Natural killer cell treated with Interleukin-12 subunit alpha and Interleukin-12 subunit beta and Interleukin-15 and Interleukin-18, amount 100 ng/mL, for 72 hours (primary cell): ENCODE measurements around the gene DNAH10. TPM values are rescaled to one million over a fixed set of nuclear protein-coding genes. Genes with fewer than 3 reads are reported as not detected.

Experiments
- ATAC-seq, 2 donors: fragments of 150-1000 bp; cut with Tn5 transposase in 1 of 2; sonication (Bioruptor Pico), chemical (Tn5 transposase) in 1 of 2; 2 replicates each; pipeline ENCODE4 v1.10.0; 2021
- DNase-seq: peaks from one replicate; pipeline ENCODE4 v3.0.0; 2022; ENCODE audit warnings: low spot score
- H3K27ac Mint-ChIP-seq, 2 donors: 1 replicate in 1 of 2; 2 replicates in 1 of 2; pipeline ENCODE4 v1.8.0; 2022; ENCODE audit warnings: mixed read lengths in 2 of 2, mild to moderate bottlenecking in 1 of 2, moderate library complexity in 1 of 2
- H3K27me3 Mint-ChIP-seq, 2 donors: 1 replicate in 1 of 2; 2 replicates in 1 of 2; pipeline ENCODE4 v1.8.0; 2022; ENCODE audit warnings: mixed read lengths in 2 of 2
- H3K36me3 Mint-ChIP-seq: one replicate; pipeline ENCODE4 v1.8.0; 2022; ENCODE audit warnings: mixed read lengths
- H3K4me1 Mint-ChIP-seq, 2 donors: 1 replicate in 1 of 2; 2 replicates in 1 of 2; pipeline ENCODE4 v1.8.0; 2022; ENCODE audit warnings: low read depth in 2 of 2, mixed read lengths in 2 of 2, mild to moderate bottlenecking in 1 of 2
- H3K4me3 Mint-ChIP-seq: one replicate; pipeline ENCODE4 v1.8.0; 2022; ENCODE audit warnings: mixed read lengths
- H3K9me3 Mint-ChIP-seq: 2 replicates; pipeline ENCODE4 v1.8.0; 2022; ENCODE audit warnings: mixed read lengths
- total RNA-seq, 2 donors: library from RNA; stranded (reverse); gene quantifications; one replicate each; pipeline ENCODE4 v1.2.3, GENCODE V29; 2022

Gene DNAH10
- total RNA-seq, 2 donors from 2014 or later, result 0.29 to 0.36 TPM

DNA sequence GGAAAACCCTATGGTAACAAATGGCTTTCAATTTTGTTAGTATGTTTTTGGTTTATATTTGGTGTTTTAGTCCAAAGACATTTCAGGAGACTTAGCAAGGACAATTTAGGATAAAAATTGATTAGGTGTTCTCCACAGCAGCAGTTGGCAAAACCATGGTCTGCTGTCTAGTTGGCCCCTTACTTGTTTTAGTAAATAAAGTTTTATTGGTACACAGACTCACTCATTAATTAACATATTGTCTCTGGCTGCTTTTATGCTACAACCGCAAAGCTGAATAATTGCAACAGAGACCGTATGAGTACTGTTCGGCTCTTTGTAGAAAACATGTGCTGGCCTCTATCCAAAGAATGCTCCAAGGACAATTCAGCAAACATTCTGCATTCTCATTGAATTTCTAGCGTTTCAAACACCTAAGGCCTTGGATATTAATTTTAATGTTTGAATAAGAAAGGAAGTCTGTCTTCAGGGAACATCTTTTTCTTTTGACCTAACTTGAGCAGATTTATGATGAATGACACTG, 132.8 kb downstream of the DNAH10 start:
- H3K4me3 Mint-ChIP-seq, result no peak overlapping the region
- H3K4me1 Mint-ChIP-seq, result no peaks in the 10 kb centered on the region
- peaks cover 8 to 17% of the 10 kb centered on the region in 2 donors for H3K27me3 Mint-ChIP-seq
- H3K27ac Mint-ChIP-seq, result no peak overlapping the region
- H3K36me3 Mint-ChIP-seq, result no peaks in the 10 kb centered on the region
- no peaks in the 10 kb centered on the region for H3K9me3 Mint-ChIP-seq
- DNase-seq, result no peak
- no peak for ATAC-seq

DNA sequence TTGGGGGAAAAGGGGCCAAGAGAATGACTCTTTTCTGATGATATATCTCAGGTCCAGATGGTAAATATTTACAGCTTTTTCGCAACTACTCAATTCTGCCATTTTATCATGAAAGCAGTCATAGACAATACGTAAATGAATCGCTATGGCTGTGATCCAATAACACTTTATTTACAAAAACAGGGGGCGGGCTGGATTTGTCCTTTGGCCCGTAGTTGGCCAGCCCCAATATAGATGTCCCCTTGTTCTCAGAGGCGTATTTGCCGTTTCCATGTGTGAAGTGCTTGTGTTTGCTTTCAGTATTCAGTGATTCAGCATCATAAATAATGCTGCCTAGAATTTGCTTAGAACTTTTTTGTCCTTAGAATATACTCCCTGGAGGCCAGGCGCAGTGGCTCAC, 133.3 kb downstream of the DNAH10 start:
- H3K9me3 Mint-ChIP-seq, result no peaks in the 10 kb centered on the region
- peaks cover 8 to 23% of the 10 kb centered on the region in 2 donors for H3K27me3 Mint-ChIP-seq
- H3K36me3 Mint-ChIP-seq, result no peaks in the 10 kb centered on the region
- no peak for ATAC-seq
- H3K4me1 Mint-ChIP-seq, result no peaks in the 10 kb centered on the region
- H3K27ac Mint-ChIP-seq, result no peak overlapping the region
- no peak overlapping the region for H3K4me3 Mint-ChIP-seq
- peak; percentile 16 for DNase-seq

DNA sequence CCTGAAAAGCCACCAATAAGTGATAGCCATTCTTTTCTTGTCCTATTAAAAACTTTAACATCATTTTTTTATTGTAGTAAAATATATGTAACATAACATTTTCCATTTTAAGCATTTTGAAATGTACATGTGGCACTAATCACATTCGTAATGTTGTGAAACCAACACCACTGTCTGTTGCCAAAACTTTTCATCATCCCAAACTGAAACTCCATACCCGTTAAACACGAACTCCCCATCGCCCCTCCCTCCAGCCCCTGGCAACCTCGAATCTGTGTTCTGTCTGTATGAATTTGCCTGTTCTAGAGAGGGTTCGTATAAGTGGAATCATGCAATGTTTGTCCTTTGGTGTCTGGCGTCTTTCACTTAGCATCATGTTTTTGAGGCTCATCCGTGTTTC, 134.7 kb downstream of the DNAH10 start:
- DNase-seq (no peak), ATAC-seq (no peak)
- peaks cover 10 to 27% of the 10 kb centered on the region in 2 donors for H3K27me3 Mint-ChIP-seq
- H3K4me1 Mint-ChIP-seq, result peaks cover 0 to 3% of the 10 kb centered on the region in 2 donors
- H3K4me3 Mint-ChIP-seq, result no peak overlapping the region
- H3K36me3 Mint-ChIP-seq, result no peaks in the 10 kb centered on the region
- H3K9me3 Mint-ChIP-seq, result no peaks in the 10 kb centered on the region
- no peak overlapping the region for H3K27ac Mint-ChIP-seq

DNA sequence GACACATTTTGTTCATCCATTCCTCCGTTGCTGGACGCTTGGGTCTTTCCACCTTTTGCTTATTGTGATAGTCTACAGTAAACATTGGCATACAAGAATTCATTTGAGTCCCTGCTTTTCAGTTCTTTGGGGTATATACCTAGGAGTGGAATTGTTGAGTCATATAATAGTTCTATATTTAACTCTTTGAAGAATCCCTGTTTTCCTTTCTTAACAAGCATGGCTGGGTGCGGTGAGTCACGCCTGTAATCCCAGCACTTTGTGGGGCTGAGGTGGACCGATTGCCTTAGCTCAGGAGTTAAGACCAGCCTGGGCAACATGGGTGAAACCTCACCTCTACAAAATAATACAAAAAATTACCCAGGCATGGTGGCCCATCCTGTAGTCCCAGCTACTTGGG, 135.1 kb downstream of the DNAH10 start:
- no peak for DNase-seq
- no peaks in the 10 kb centered on the region for H3K36me3 Mint-ChIP-seq
- no peaks in the 10 kb centered on the region for H3K9me3 Mint-ChIP-seq
- H3K4me1 Mint-ChIP-seq, result peaks cover 0 to 4% of the 10 kb centered on the region in 2 donors
- no peak for ATAC-seq
- H3K27ac Mint-ChIP-seq, result no peak overlapping the region
- peaks cover 12 to 27% of the 10 kb centered on the region in 2 donors for H3K27me3 Mint-ChIP-seq
- H3K4me3 Mint-ChIP-seq, result no peak overlapping the region

DNA sequence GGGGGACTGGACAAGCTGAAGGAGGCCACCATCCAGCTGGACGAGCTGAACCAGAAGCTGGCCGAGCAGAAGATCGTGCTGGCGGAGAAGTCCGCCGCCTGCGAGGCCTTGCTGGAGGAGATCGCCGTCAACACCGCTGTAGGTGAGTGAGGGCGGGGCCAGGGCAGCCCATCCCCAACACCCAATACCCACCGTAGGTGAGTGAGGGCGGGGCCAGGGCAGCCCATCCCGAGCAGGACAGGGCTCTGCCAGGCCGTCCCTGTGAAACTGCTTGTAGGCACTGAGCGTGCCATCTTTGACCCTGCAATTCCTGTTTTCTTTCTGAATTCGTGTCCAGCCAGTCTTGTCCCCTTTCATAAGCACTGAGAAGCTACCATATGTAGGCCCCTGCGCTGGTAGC, 136.6 kb downstream of the DNAH10 start:
- Mint-ChIP-seq H3K36me3 (no peaks in the 10 kb centered on the region), H3K27me3 (peaks cover 13 to 27% of the 10 kb centered on the region in 2 donors), H3K4me3 (no peak overlapping the region), H3K27ac (no peak overlapping the region), H3K9me3 (no peaks in the 10 kb centered on the region), H3K4me1 (peaks cover 0 to 5% of the 10 kb centered on the region in 2 donors)
- ATAC-seq (no peak), DNase-seq (no peak)

DNA sequence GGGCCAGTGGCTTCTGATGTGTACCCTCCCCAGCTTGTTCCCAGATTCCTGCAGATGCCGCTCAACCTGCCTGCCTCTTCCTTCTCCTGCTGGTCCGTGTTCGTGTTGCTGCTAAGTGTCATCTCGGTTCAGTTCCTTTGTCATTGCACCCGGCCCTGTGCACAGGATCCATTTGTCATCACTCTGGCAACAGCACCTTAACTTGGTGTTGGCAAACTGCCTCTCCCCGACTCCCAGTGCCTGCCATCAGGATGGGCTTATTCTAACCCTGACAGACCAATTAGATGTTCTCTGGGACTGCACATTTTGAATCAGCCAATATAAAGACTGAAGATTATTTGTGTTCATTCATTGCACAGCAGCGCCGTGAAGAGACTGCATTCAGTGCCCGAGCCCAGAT, 137.3 kb downstream of the DNAH10 start:
- Mint-ChIP-seq H3K4me1 (peaks cover 0 to 5% of the 10 kb centered on the region in 2 donors), H3K9me3 (no peaks in the 10 kb centered on the region)
- ATAC-seq, result no peak

DNA sequence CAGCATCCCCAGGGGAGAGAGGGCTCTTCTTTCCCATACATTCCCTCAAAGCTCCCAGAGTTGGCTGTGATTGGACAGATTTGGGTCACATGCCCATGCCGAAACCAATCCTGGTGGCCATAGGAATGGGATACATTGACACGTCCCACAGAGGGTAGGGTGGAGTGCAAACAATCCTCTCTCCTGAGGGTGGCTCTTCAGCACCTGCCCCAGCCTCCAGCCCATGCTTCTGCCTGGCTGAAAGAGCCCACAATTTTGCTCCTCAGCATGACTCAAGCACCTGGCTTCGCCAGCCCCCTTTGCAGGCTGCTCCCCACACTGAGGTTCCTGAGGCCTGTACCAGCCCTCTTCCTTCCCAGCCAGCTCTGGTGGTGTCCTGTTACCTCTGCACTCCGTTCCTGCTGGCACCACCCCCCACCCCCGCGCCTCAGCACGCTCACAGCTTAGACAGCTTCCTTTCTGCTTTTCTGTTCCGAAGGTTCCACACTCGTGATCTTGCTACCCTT, 138.8 kb downstream of the DNAH10 start:
- no peak overlapping the region for H3K27ac Mint-ChIP-seq

More for the DNA sequence above, 137.3 kb downstream of the DNAH10 start:
- Mint-ChIP-seq H3K36me3 (no peaks in the 10 kb centered on the region), H3K4me3 (no peak overlapping the region), H3K27me3 (peaks cover 17 to 27% of the 10 kb centered on the region in 2 donors), H3K27ac (no peak overlapping the region)
- no peak for DNase-seq

DNA sequence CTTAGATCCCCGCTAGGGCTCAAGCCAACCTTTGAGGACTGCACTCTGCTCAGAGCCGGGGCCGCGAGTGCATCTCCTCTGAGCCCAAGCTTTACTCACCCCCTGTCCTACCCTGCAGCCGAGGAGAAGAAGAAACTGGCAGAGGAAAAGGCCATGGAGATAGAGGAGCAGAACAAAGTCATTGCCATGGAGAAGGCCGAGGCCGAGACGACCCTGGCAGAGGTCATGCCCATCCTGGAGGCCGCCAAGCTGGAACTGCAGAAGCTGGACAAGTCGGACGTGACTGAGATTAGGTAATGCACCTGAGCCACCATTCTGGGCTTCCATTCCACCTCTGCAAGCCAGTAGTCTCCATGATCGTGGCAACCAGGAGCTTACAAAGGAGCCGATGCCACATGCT, 140.7 kb downstream of the DNAH10 start:
- Mint-ChIP-seq H3K4me1 (peaks cover 8 to 12% of the 10 kb centered on the region in 2 donors), H3K9me3 (no peaks in the 10 kb centered on the region), H3K27me3 (peaks cover 17 to 27% of the 10 kb centered on the region in 2 donors), H3K36me3 (no peaks in the 10 kb centered on the region), H3K27ac (no peak overlapping the region), H3K4me3 (no peak overlapping the region)
- ATAC-seq (no peak), DNase-seq (no peak)

More for the DNA sequence above, 138.8 kb downstream of the DNAH10 start:
- H3K4me1 Mint-ChIP-seq, result peaks cover 8 to 12% of the 10 kb centered on the region in 2 donors
- H3K4me3 Mint-ChIP-seq, result no peak overlapping the region
- H3K9me3 Mint-ChIP-seq, result no peaks in the 10 kb centered on the region
- peaks cover 17 to 27% of the 10 kb centered on the region in 2 donors for H3K27me3 Mint-ChIP-seq
- DNase-seq, result no peak
- no peaks in the 10 kb centered on the region for H3K36me3 Mint-ChIP-seq
- ATAC-seq, result no peak

DNA sequence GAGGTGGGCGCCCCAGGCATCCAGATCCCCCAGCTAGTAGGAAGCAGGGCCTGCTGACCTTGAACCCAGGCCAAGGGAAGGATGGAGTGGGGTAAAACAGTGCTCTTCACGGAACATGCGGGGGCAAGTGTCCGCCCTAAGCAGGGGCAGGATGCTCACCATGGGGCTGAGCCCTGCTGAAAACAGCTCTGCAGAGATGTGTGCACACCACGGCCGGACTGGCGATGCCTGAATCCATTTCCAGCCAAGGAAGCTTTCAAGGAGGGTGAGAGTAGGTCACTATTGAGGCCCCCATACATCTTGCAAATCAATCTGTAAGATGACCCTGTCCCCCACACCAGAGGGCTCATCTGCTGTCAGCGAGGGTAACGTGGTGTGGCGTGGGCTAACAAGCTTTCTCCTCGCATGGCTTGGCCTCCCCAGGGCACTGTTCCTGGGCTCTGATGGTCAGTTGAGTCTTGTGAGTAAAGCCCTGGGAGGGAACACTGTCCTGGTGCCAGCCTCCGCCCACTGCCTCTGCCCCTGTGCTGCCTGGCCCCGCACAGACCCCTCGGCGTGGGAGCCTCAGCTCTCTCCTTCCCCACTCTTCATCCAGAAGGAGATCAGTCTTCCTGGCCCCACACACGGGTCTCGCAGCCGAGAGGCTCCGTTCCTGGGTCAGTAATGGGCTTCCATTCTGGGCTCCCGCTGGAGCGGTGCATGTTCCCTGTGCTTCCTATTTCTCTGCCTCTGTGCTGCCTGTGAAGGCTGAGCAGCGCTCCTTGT, 141.4 kb downstream of the DNAH10 start:
- DNase-seq, result peak; percentile 6
- Mint-ChIP-seq H3K27me3 (peaks cover 17 to 27% of the 10 kb centered on the region in 2 donors), H3K9me3 (no peaks in the 10 kb centered on the region), H3K36me3 (no peaks in the 10 kb centered on the region), H3K4me1 (peaks cover 8 to 12% of the 10 kb centered on the region in 2 donors), H3K27ac (no peak overlapping the region), H3K4me3 (no peak overlapping the region)
- no peak for ATAC-seq

DNA sequence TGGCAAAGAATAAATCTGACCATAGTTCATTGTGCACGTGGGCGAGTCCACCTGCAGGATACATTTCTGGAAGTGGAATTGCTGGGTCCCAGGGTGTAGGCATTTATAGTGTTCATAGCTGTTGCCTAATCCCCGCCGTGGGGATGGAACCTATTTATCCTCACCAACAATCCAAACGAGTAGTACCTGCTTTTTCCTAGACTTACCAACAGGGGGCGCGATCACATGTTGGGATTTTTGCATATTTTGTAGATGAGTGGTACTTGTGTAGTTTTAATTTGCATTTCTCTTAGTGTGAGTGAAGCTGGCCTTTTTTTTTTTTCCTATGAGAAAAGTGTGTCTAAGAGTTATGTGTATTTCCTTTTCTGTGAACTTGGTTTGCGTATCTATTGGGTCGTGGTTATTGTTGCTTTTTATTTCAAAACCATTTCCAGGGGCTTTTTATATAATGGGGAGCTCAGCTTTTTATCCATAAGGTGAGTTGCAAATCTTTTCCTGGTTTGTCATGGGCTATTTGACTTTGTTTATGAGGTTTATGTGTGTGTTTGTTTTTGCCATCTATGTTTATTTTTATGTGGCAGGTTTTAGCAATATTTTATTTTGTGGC, 143.3 kb downstream of the DNAH10 start:
- no peaks in the 10 kb centered on the region for H3K9me3 Mint-ChIP-seq
- no peak overlapping the region for H3K4me3 Mint-ChIP-seq
- H3K36me3 Mint-ChIP-seq, result no peaks in the 10 kb centered on the region
- peak; percentile 47 to 59 for ATAC-seq
- no peak overlapping the region for H3K27ac Mint-ChIP-seq
- peaks cover 8 to 13% of the 10 kb centered on the region in 2 donors for H3K4me1 Mint-ChIP-seq
- peak; percentile 72 for DNase-seq
- H3K27me3 Mint-ChIP-seq, result peaks cover 11 to 14% of the 10 kb centered on the region in 2 donors

DNA sequence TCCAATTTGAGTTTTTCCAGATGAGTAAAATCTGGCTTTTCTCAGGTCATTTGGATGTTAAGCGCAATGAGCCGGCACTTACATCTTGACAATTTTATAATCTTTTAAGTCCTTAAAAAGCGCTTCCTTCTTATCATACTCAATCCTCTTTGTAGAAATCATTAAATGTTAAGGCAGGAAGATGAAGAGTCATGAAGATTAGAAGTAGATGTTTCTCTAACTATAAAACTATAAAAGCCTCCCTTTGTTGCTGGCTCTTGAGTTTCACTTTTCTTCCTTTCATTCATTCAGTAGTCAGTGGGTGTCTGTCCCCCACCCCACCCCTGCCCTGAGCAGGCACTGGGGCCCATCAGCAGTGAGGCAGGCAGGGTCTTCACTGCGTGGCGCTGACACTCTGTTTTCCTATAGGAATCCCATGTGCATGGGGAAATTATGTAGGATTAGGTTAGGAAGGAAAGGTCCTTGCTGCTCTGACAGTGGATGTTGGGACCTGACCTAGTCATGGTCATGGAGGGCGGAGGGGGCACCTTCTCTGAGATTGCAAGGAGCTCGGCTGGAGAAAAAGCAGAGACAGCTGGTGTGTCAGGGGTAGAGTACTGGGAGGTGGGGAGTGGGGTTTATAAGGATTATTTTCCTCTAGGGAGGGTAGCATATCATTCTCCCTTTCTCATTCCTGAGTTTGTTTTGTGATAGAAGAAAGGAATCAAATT, 144.8 kb downstream of the DNAH10 start:
- Mint-ChIP-seq H3K27ac (no peak overlapping the region), H3K4me1 (peaks cover 8 to 17% of the 10 kb centered on the region in 2 donors), H3K9me3 (no peaks in the 10 kb centered on the region), H3K27me3 (peaks cover 0 to 7% of the 10 kb centered on the region in 2 donors), H3K4me3 (no peak overlapping the region), H3K36me3 (no peaks in the 10 kb centered on the region)
- no peak for DNase-seq
- no peak for ATAC-seq

DNA sequence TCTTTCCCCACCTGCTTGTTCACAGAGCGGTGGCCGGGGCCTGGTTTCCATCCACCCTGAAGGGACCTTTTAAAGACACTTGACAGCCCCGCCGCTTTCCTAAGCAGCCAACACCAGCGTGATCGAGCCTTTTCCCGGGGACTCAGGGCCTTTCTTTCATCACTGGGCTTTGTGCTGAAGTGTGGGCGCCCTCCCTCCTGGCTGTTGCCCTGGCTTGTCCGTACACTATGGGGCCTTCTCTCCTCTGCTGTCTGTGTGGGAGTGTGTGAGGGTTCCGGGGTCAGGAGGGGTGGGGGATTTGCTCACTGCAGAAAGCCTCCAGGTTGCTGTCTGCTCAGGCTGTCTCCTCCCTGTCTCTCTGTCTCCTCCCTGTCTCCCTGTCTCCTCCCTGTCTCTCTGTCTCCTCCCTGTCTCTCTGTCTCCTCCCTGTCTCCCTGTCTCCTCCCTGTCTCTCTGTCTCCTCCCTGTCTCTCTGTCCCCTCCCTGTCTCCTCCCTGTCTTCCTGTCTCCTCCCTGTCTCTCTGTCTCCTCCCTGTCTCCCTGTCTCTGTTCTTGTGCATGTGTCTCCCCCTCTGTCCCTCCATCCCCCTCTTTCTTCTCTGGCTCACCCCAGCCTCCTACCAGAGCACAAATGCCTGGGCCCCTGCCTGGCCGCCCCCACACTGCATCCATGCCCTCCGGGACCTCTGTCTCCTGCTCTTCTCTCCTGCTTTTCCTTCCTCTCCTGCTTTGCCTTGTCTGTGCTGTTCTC, 145.8 kb downstream of the DNAH10 start:
- H3K36me3 Mint-ChIP-seq, result no peaks in the 10 kb centered on the region
- H3K9me3 Mint-ChIP-seq, result no peaks in the 10 kb centered on the region
- H3K27me3 Mint-ChIP-seq, result peaks cover 0 to 4% of the 10 kb centered on the region in 2 donors
- ATAC-seq (peak in 1 of 2 donors; percentile 41), DNase-seq (no peak)
- no peak overlapping the region for H3K4me3 Mint-ChIP-seq
- H3K27ac Mint-ChIP-seq, result no peak overlapping the region
- peaks cover 8 to 14% of the 10 kb centered on the region in 2 donors for H3K4me1 Mint-ChIP-seq
